WTC11 (cell line): ENCODE measurements around the gene STAT2.

ENCODE experiments used
- CTCF ChIP-seq: fragments of 200-600 bp; IDR thresholded peaks from 2 replicates; pipeline ENCODE4 v1.8.0; 2022; ENCODE audit warnings: antibody characterized with exemption
- GRHL2 ChIP-seq: fragments of 250-450 bp; sonication (Bioruptor Pico); IDR thresholded peaks from 2 replicates; pipeline ENCODE4 v1.8.0; 2022; ENCODE audit warnings: mild to moderate bottlenecking, moderate library complexity; ENCODE audit not compliant: insufficient replicate concordance, severe bottlenecking
- NFE2L1 ChIP-seq: sonication (generic); formaldehyde crosslinking; IDR thresholded peaks from 2 replicates; pipeline ENCODE4 v1.8.1; 2023; ENCODE audit warnings: missing genetic modification reagents
- ZNF416 ChIP-seq: fragments of 250-450 bp; sonication (Bioruptor Pico); IDR thresholded peaks from 2 replicates; pipeline ENCODE4 v1.9.0; 2021; ENCODE audit warnings: mild to moderate bottlenecking, inconsistent platforms

GRCh38 chr12:56297400-56297799 lies 62.5 kb downstream of the STAT2 start:
- TF ChIP-seq GRHL2 (CRISPR knock-in tag) (no peak), CTCF (no peak), ZNF416 (CRISPR knock-in tag) (no peak), NFE2L1 (CRISPR knock-in tag) (no peak)
